Pancreas (tissue), 10 donors: ENCODE data around the gene TOX4. TPM values are rescaled to one million over a fixed set of nuclear protein-coding genes. Genes with fewer than 3 reads are reported as not detected.

Experiments used
- ATAC-seq, 4 donors: fragments of 200-7000 bp; cut with Tn5 transposase; one replicate each; pipeline versions ENCODE4 v1.8.0 to v1.9.1; 2020; ENCODE audit warnings: mild to moderate bottlenecking in 4 of 4, moderate library complexity in 4 of 4
- DNase-seq, 6 donors: peaks; one replicate each; pipeline ENCODE4 v3.0.0-alpha.2; 2020
- FAIRE-seq: peaks from 2 replicates; lab custom pipeline; 2012; peaks lifted over from hg19 to GRCh38; lab: Jason Lieb, UNC
- H3K27ac ChIP-seq, 4 donors: fragments of 200-600 bp; sonication (generic); 1 replicate in 3 of 4; 2 replicates in 1 of 4; pipeline versions ENCODE4 v1.5.0 to v1.8.0; 2020
- H3K27me3 ChIP-seq, 4 donors: fragments of 200-600 bp; one replicate each; pipeline ENCODE4 v1.8.0; 2021
- H3K36me3 ChIP-seq, 3 donors: fragments of 200-600 bp; sonication (generic) in 1 of 3; one replicate each; pipeline versions ENCODE4 v1.5.0 to v1.8.0; 2020 to 2021
- H3K4me1 ChIP-seq, 3 donors: fragments of 200-600 bp; one replicate each; pipeline ENCODE4 v1.8.0; 2021
- H3K4me3 ChIP-seq, 4 donors: fragments of 200-600 bp; sonication (generic) in 2 of 4; one replicate each; pipeline versions ENCODE4 v1.5.0 to v1.8.0; 2020 to 2021
- H3K9me3 ChIP-seq, 4 donors: fragments of 200-600 bp; one replicate each; pipeline ENCODE4 v1.8.0; 2021
- CTCF ChIP-seq, 4 donors: fragments of 200-600 bp; sonication (generic) in 3 of 4; IDR thresholded peaks; one replicate each; pipeline versions ENCODE4 v1.5.0 to v1.8.0; 2021; ENCODE audit warnings: antibody characterized with exemption in 4 of 4
- WGBS, 2 donors: extraction: QIAGEN DNeasy Blood & Tissue Kit; methylation state at CpG; one replicate each; pipeline ENCODE4 v1.1.7; 2013; 5-methylcytosine and 5-hydroxymethylcytosine counted together
- intact Hi-C, 3 donors: fragments of 100-400 bp; cut with DNase I; formaldehyde crosslinking; loops; one replicate each; pipeline versions ENCODE4 v1.11.1 to v1.14.2; 2022
- polyA plus RNA-seq, 2 donors: library from polyadenylated mRNA; stranded (reverse); fragments of 200-250 nt; gene quantifications; one replicate each; pipeline ENCODE4 v1.2.3, GENCODE V29; 2013
- total RNA-seq, 6 donors: library from RNA; stranded (reverse); fragmentation: NEBNext Ultra II Directional in 4 of 6; extraction: Animal tissue kit (Norgen Biotek cat#: 25700) in 4 of 6; gene quantifications; one replicate each; pipeline versions ENCODE4 v1.2.1 to v1.2.4, GENCODE V29; 2021 to 2023
- donor health status: healthy with polysubstance abuse.
- donor health status: DM: no; HTN: no; CAD: no; lungs with moderate emphysema.
- donor health status: DM: no; HTN: no; CAD: no.
- donor health status: control.
- donor health status: control.
- donor health status: Bipolar disorder and iron deficiency.
- donor health status: DM: yes; HTN: yes; CAD: no.
- donor health status: DM: no; HTN: no; CAD: no.
- donor health status: DM: no; HTN: no; CAD: no.
- donor health status: DM: yes; HTN: yes; CAD: no.

TOX4 gene
- total and polyA plus RNA-seq, 8 donors = 13.2 to 39.7 (median 36.8) TPM

- intact Hi-C loops = no loop called here
- Histone ChIP-seq H3K9me3 (no peaks in the 10 kb centered on the region), H3K36me3 (no peaks in the 10 kb centered on the region), H3K27me3 (no peaks in the 10 kb centered on the region), H3K4me1 (peaks cover 5 to 17% (median 7%) of the 10 kb centered on the region in 3 donors), H3K4me3 (peak overlapping the region; percentile 70 to 86 (median 80)), H3K27ac (peak overlapping the region; percentile 66 to 85 (median 77))
- WGBS, 2 donors = 1% methylated on average over 27 of the region's 27 CpGs
- no peak for TF ChIP-seq CTCF (IDR thresholded peaks at IDR 0.05)
- DNase-seq (peak; percentile 88 to 93 (median 90)), ATAC-seq (peak; percentile 88 to 94 (median 89)), FAIRE-seq (no peak)
Observed at GRCh38 chr14:21476523-21476924, 471 bp upstream of the TOX4 start.

DNA sequence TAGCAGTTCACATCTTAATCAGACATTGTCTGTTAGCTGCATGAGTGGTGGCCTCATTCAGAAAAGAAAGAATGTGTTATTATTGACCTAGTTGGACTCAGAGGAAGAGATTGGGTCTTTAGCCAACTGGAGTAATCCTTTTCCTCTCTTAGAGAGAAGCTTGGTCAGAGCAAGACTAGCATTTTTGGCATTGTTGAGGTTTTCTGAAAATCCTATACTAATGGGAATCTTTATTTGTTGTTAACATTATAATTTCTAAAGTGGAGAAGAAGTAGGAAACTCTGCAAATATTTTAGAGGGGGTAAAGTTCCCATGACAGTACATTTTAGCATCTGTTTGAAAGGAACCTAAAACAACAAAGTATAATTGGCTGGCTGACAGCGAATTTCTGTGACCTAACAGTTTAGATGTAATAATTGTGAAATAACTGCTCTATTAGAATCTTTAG, 9.7 kb downstream of the TOX4 start:
- no peak overlapping the region for H3K27ac ChIP-seq
- intact Hi-C loops = no loop called here
- no peaks in the 10 kb centered on the region for H3K9me3 ChIP-seq
- no peak for TF ChIP-seq CTCF (IDR thresholded peaks at IDR 0.05)
- WGBS, 2 donors = 89 to 91% methylated on average over 1 of the region's 1 CpG
- FAIRE-seq (no peak), ATAC-seq (no peak), DNase-seq (no peak)
- no peaks in the 10 kb centered on the region for H3K4me1 ChIP-seq
- H3K27me3 ChIP-seq = no peaks in the 10 kb centered on the region
- H3K4me3 ChIP-seq = no peak overlapping the region
- peaks cover 0 to 40% (median 23%) of the 10 kb centered on the region in 3 donors for H3K36me3 ChIP-seq

GRCh38 chr14:21494902-21495762, 18.1 kb downstream of the TOX4 start:
- ATAC-seq (no peak), DNase-seq (no peak), FAIRE-seq (no peak)
- Histone ChIP-seq H3K4me1 (no peaks in the 10 kb centered on the region), H3K27me3 (no peaks in the 10 kb centered on the region), H3K4me3 (no peak overlapping the region), H3K9me3 (no peaks in the 10 kb centered on the region), H3K36me3 (peaks cover 5 to 89% (median 42%) of the 10 kb centered on the region in 3 donors), H3K27ac (no peak overlapping the region)
- intact Hi-C loops = no loop called here
- TF ChIP-seq CTCF (IDR thresholded peaks at IDR 0.05) = no peak
- 81 to 92% methylated on average over 2 of the region's 2 CpGs for WGBS, 2 donors

- no peak overlapping the region for H3K4me3 ChIP-seq
- intact Hi-C loops = no loop called here
- H3K9me3 ChIP-seq = no peaks in the 10 kb centered on the region
- H3K27ac ChIP-seq = no peak overlapping the region
- TF ChIP-seq CTCF (IDR thresholded peaks at IDR 0.05) = no peak
- H3K4me1 ChIP-seq = no peaks in the 10 kb centered on the region
- peaks cover 5 to 87% (median 35%) of the 10 kb centered on the region in 3 donors for H3K36me3 ChIP-seq
- no peak for FAIRE-seq
- WGBS, 2 donors = 89 to 96% methylated on average over 2 of the region's 2 CpGs
- DNase-seq = no peak
- no peaks in the 10 kb centered on the region for H3K27me3 ChIP-seq
- ATAC-seq = no peak
Observed at GRCh38 chr14:21496453-21496852, 19.5 kb downstream of the TOX4 start.
